Mucosa of descending colon (tissue), 3 donors: ENCODE results near the gene CHMP2A. TPM values are rescaled to one million over a fixed set of nuclear protein-coding genes. Genes with fewer than 3 reads are reported as not detected.
"Not testable (repeated sequence)": the region's sequence is repeated elsewhere in the genome, so short reads cannot be mapped to it uniquely, and the experiment has no call there.

Source experiments
- ATAC-seq: fragments of 200-7000 bp; cut with Tn5 transposase; one replicate; pipeline ENCODE4 v1.9.1; 2020; ENCODE audit warnings: mild to moderate bottlenecking, moderate library complexity
- DNase-seq, 3 donors: peaks; one replicate each; pipeline ENCODE4 v3.0.0-alpha.2; 2020
- H3K36me3 ChIP-seq: fragments of 200-600 bp; one replicate; pipeline ENCODE4 v1.8.0; 2021; ENCODE audit warnings: low read depth, mild to moderate bottlenecking
- H3K4me1 ChIP-seq: fragments of 200-600 bp; one replicate; pipeline ENCODE4 v1.8.0; 2021; ENCODE audit warnings: low read depth, mild to moderate bottlenecking
- H3K4me3 ChIP-seq: fragments of 200-600 bp; one replicate; pipeline ENCODE4 v1.8.0; 2021; ENCODE audit warnings: mild to moderate bottlenecking
- H3K9me3 ChIP-seq: fragments of 200-600 bp; one replicate; pipeline ENCODE4 v1.8.0; 2021; ENCODE audit warnings: mild to moderate bottlenecking
- intact Hi-C, 2 donors: fragments of 100-400 bp; cut with DNase I in 1 of 2; cut with micrococcal nuclease in 1 of 2; formaldehyde crosslinking; loops; one replicate each; pipeline versions ENCODE4 v1.11.0 to v1.11.1; 2022; cut with DNase I, micrococcal nuclease
- total RNA-seq, 3 donors: library from RNA; stranded (reverse); fragmentation: NEBNext Ultra II Directional in 2 of 3; extraction: Animal tissue kit (Norgen Biotek cat#: 25700) in 2 of 3; gene quantifications; one replicate each; pipeline versions ENCODE4 v1.2.1 to v1.2.4, GENCODE V29; 2021 to 2023
- TF ChIP-seq, protein P1 (sequence below): fragments of 200-600 bp; IDR thresholded peaks from one replicate; pipeline ENCODE4 v1.8.0; 2022; ENCODE audit warnings: antibody characterized with exemption, mild to moderate bottlenecking
- donor health status: DM: no; HTN: no; CAD: no; lungs with moderate emphysema.
- donor health status: DM: no; HTN: no; CAD: no.
- donor health status: DM: no; HTN: yes; CAD: no.

Gene CHMP2A
- total RNA-seq, 3 donors from 2014 or later = 125 to 231 (median 195) TPM

DNA sequence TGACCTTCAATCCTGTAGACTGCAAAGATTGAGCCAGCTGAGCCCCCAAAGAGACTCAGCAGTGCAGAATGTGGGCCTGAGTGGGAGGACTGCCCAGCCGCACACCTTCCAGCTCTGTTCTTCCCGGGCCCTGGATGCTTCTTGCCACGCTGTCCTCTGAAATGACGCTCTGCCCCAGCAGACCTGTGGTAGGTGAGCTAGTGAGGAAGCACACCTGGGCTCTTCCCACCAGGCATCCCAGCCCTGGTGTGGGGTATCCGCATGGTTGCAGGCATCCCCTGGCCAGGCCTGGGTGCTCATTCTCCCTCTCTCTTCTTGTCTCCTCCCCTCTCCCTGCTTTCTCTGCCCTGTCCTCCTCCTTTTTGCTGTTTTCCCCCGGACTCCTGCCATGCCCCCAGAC is 28.1 kb upstream of the CHMP2A start:
- no peaks in the 10 kb centered on the region for H3K9me3 ChIP-seq
- TF ChIP-seq, protein P1, sequence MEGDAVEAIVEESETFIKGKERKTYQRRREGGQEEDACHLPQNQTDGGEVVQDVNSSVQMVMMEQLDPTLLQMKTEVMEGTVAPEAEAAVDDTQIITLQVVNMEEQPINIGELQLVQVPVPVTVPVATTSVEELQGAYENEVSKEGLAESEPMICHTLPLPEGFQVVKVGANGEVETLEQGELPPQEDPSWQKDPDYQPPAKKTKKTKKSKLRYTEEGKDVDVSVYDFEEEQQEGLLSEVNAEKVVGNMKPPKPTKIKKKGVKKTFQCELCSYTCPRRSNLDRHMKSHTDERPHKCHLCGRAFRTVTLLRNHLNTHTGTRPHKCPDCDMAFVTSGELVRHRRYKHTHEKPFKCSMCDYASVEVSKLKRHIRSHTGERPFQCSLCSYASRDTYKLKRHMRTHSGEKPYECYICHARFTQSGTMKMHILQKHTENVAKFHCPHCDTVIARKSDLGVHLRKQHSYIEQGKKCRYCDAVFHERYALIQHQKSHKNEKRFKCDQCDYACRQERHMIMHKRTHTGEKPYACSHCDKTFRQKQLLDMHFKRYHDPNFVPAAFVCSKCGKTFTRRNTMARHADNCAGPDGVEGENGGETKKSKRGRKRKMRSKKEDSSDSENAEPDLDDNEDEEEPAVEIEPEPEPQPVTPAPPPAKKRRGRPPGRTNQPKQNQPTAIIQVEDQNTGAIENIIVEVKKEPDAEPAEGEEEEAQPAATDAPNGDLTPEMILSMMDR = no peak
- H3K4me3 ChIP-seq = no peak overlapping the region
- no peaks in the 10 kb centered on the region for H3K36me3 ChIP-seq
- intact Hi-C loops = no loop called here
- no peaks in the 10 kb centered on the region for H3K4me1 ChIP-seq
- ATAC-seq (no peak), DNase-seq (no peak)

DNA sequence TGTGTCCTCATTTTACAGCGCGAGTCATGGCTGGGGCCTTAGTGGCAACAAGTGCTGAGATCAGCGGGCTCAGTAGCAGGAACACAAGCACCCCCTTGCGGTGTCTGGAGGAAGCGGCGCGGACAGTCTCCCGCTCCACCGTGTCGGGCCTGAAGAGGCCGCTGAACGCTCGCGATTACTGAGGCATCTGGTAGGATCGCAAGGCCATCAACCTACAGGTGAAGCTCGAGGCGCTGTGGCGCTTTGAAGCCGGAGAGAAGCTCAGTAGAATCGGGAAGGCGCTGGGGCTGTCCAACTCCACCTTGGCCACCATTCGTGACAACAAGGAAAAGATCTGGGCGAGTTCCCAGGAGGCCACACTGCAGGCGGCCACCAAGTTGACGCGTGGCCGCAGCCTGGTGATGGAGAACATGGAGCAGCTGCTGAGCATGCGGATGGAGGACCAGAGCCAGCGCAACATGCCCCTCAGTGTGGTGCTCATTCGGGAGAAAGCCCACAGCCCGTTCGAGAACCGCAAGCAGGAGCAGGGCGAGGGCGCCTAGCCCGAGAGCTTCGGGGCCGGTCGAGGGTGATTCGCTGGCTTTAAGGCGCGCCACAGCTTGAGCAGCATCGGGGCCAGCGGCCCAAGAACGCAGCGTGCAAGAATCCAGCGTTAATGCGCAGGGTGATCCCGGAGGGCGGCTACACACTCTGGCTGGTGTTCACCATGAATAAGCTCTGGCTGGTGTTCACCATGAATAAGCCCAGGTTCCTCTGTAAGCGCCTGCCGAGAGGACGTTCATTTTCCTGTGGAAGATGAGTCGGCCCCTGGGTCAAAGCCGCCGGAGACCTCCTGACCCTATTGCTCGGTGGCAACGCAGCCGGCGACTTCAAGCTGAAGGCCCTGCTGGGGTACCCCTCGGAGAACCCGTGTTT is 26.6 kb upstream of the CHMP2A start:
- intact Hi-C loops = no loop called here
- Histone ChIP-seq H3K4me1 (no peaks in the 10 kb centered on the region), H3K36me3 (no peaks in the 10 kb centered on the region), H3K4me3 (no peak overlapping the region), H3K9me3 (no peaks in the 10 kb centered on the region)
- TF ChIP-seq, protein P1 = peak; percentile 63
- ATAC-seq = peak; percentile 86
- peak; percentile 80 to 85 (median 82) for DNase-seq

DNA sequence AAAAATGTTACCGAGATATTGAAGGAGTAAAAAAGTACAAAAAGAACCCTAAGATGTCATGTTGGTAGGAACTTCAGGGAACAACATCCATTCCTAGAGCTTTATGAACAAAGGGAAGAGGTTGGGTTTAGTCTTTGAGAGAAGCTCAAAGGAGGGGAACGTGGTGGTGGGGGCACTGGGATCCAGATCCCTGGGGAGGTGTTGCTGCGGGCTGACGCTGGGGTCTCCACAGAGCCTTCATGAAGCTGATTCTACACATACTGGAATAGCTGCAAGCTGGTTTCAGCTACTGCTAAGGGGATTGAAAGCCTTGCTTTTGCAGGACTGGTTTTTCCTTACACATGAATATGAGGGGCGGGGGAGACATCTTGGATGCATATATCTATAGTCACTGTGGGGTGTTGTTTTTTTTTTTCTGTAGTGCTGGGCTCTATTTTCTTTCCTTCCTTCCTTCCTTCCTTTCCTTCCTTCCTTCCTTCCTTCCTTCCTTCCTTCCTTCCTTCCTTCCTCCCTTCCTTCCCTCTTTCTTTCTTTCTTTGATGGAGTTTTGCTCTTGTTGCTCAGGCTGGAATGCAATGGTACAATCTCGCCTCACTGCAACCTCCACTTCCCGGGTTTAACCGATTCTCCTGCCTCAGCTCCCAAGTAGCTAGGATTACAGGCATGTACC is 24.7 kb upstream of the CHMP2A start:
- H3K4me1 ChIP-seq = peaks cover 1% of the 10 kb centered on the region
- DNase-seq (no peak), ATAC-seq (no peak)
- intact Hi-C loops = no loop called here
- H3K36me3 ChIP-seq = no peaks in the 10 kb centered on the region
- no peak overlapping the region for H3K4me3 ChIP-seq
- TF ChIP-seq, protein P1 = no peak
- H3K9me3 ChIP-seq = no peaks in the 10 kb centered on the region

DNA sequence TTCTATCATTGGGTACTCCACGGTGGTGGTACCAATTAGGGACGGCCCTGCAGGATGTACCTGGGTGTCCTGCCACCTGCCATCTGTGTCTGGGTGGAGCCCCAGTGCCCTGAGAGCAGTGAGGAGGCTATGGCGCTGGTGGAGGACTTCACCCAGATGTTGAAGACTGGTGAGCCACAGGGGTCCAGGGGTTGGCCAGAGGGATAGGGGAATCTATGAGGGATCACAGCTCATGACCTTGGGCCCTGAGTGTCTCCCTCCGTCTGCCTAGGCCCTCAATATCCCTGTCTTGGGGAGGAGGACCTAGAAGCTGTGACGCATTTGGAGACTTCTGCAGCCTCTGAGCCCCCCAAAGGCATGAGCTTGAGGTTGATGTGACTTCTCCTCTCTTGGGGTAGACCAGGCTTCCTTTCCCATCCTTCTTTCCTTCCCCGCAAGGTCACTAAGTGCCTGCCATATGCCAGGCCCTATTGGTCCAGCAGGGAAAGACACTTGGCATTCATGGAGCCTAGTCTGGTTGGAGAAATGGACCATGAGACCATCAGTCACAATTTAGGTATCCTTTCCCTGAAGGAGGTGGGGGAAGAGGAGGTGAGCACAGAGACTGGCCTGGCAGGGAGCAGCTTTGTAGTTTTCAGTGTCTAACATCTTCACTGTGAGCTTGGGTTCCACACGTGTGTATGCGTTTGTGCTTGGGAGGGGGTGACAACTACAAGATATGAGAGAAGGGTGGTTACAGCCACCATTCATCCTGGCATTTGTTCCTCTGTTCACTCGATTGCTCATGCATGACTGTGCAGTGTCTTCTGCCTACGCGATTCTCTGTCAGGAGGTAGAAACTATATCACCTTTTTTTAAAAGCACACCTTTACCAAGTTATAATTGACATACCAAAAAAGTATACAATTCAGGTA is 23.4 kb upstream of the CHMP2A start:
- Histone ChIP-seq H3K4me1 (peaks cover 10% of the 10 kb centered on the region), H3K4me3 (no peak overlapping the region), H3K36me3 (no peaks in the 10 kb centered on the region), H3K9me3 (no peaks in the 10 kb centered on the region)
- intact Hi-C loops = no loop called here
- TF ChIP-seq, protein P1 = no peak
- DNase-seq (peak in 1 of 3 donors; percentile 29), ATAC-seq (no peak)

DNA sequence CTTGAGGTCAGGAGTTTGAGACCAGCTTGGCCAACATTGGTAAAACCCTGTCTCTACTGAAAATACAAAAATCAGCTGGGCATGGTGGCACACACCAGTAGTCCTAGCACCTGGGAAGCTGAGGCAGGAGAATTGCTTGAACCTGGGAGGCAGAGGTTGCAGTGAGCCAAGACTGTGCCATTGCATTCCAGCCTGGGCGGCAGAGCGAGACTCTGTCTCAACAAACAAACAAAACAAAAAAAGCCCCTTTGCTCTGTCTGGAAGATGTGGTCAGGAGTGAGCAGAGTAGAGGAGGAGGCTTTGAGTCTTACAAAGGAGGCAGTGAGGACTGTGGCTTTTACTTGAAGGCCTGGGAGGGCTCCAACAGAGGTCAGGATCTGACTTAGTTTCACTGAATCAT is 22.7 kb upstream of the CHMP2A start:
- peaks cover 10% of the 10 kb centered on the region for H3K4me1 ChIP-seq
- intact Hi-C loops, H3K36me3 ChIP-seq, H3K9me3 ChIP-seq, ATAC-seq, H3K4me3 ChIP-seq, DNase-seq: not testable (repeated sequence)
